ENCODE results near the gene C14orf132.
"Not testable (repeated sequence)": the region's sequence is repeated elsewhere in the genome, so short reads cannot be mapped to it uniquely, and the experiment has no call there.

The C14orf132 gene

GRCh38 chr14:96038920-96039632 is at the start of gene C14orf132:
Gene C14orf132 (plus strand): TSS chr14:96039362. CDS start chr14:96039501, 139 bp downstream.
- peak within 1 kb of the TSS; percentile 55 to 73 for H3K4me3 ChIP-seq (ENCODE audit: low read depth in 1 of 2, low read length in 2 of 2)
- H3K27ac ChIP-seq (ENCODE audit: low read depth, low read length), result no peak within 1 kb of the TSS
- no peaks in the 10 kb centered on the region for H3K36me3 ChIP-seq (ENCODE audit: control insufficient read depth in 1 of 2, insufficient read depth in 2 of 2, low read length in 2 of 2)
- H3K9me3 ChIP-seq (ENCODE audit: control insufficient read depth in 1 of 2, low read length in 2 of 2), result no peaks in the 10 kb centered on the region
- H3K4me1 ChIP-seq (ENCODE audit: control insufficient read depth in 1 of 2, insufficient read depth in 2 of 2, low read length in 2 of 2), result peaks cover 0 to 16% of the 10 kb centered on the region in 2 donors
- H3K9ac ChIP-seq (ENCODE audit: low read depth in 1 of 2, low read length in 2 of 2), result peak within 1 kb of the TSS; percentile 42 to 43
- H3K27me3 ChIP-seq (ENCODE audit: control insufficient read depth in 1 of 2, insufficient read depth in 2 of 2, low read length in 2 of 2), result peaks cover 33 to 37% of the 10 kb centered on the region in 2 donors

DNA sequence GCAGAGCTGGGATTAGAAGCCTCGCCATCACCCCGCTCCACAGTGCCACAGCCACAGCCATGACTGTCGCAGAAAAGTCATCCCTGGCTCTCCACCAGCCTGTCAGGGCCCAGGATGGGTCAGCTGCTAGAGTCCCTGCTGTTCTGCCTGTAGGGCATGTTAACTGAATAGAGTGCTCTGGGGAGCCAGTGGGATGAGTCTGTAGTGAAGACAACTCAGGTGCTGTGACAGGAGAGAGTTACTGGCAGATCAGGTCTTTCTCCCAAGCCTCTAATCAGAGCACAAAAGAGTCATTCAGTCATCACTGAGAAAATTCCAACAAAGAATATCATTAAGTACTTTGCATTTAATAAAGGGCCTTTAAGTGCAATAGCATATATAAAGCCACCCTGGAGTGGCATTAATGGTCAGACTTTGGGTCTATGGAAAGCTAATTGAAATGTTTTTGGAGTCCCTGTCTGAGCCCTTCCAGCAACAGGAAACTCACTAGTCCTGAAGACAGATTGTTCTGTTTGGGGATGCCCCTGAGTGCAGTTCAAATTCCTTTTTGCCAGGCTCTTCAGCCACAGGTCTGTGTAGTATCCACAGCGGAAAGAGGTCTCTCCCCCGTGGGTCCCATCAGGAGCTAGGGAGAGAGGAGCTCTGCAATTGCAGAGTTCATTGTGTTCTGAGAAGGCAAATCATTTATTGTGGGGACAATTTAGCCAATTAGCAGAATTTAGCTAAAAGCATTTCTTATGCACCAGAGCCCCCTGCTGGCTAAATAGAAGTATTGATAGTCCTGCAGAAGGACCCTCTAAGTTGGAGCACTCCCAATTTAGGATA is 45.2 kb upstream of the C14orf132 start:
- no peak overlapping the region for H3K9ac ChIP-seq (ENCODE audit: low read depth in 1 of 2, low read length in 2 of 2)
- H3K4me1 ChIP-seq (ENCODE audit: control insufficient read depth in 1 of 2, insufficient read depth in 2 of 2, low read length in 2 of 2), result no peaks in the 10 kb centered on the region
- peaks cover 7 to 13% of the 10 kb centered on the region in 2 donors for H3K9me3 ChIP-seq (ENCODE audit: control insufficient read depth in 1 of 2, low read length in 2 of 2)
- H3K36me3 ChIP-seq (ENCODE audit: control insufficient read depth in 1 of 2, insufficient read depth in 2 of 2, low read length in 2 of 2), result no peaks in the 10 kb centered on the region
- peaks cover 0 to 8% of the 10 kb centered on the region in 2 donors for H3K27me3 ChIP-seq (ENCODE audit: control insufficient read depth in 1 of 2, insufficient read depth in 2 of 2, low read length in 2 of 2)
- no peak overlapping the region for H3K4me3 ChIP-seq (ENCODE audit: low read depth in 1 of 2, low read length in 2 of 2)
- no peak overlapping the region for H3K27ac ChIP-seq (ENCODE audit: low read depth, low read length)

- Histone ChIP-seq H3K9me3 (ENCODE audit: control insufficient read depth in 1 of 2, low read length in 2 of 2) (peaks cover 7 to 13% of the 10 kb centered on the region in 2 donors), H3K36me3 (ENCODE audit: control insufficient read depth in 1 of 2, insufficient read depth in 2 of 2, low read length in 2 of 2) (no peaks in the 10 kb centered on the region), H3K4me1 (ENCODE audit: control insufficient read depth in 1 of 2, insufficient read depth in 2 of 2, low read length in 2 of 2) (no peaks in the 10 kb centered on the region), H3K9ac (ENCODE audit: low read depth in 1 of 2, low read length in 2 of 2) (no peak overlapping the region), H3K27me3 (ENCODE audit: control insufficient read depth in 1 of 2, insufficient read depth in 2 of 2, low read length in 2 of 2) (peaks cover 0 to 9% of the 10 kb centered on the region in 2 donors), H3K4me3 (ENCODE audit: low read depth in 1 of 2, low read length in 2 of 2) (no peak overlapping the region), H3K27ac (ENCODE audit: low read depth, low read length) (no peak overlapping the region)
Measured at GRCh38 chr14:95994593-95994928, 44.6 kb upstream of the C14orf132 start.

- Histone ChIP-seq H3K4me1 (ENCODE audit: control insufficient read depth in 1 of 2, insufficient read depth in 2 of 2, low read length in 2 of 2) (no peaks in the 10 kb centered on the region), H3K36me3 (ENCODE audit: control insufficient read depth in 1 of 2, insufficient read depth in 2 of 2, low read length in 2 of 2) (no peaks in the 10 kb centered on the region), H3K4me3 (ENCODE audit: low read depth in 1 of 2, low read length in 2 of 2) (no peak overlapping the region), H3K9me3 (ENCODE audit: control insufficient read depth in 1 of 2, low read length in 2 of 2) (no peaks in the 10 kb centered on the region), H3K9ac (ENCODE audit: low read depth in 1 of 2, low read length in 2 of 2) (no peak overlapping the region), H3K27ac (ENCODE audit: low read depth, low read length) (no peak overlapping the region), H3K27me3 (ENCODE audit: control insufficient read depth in 1 of 2, insufficient read depth in 2 of 2, low read length in 2 of 2) (peaks cover 0 to 16% of the 10 kb centered on the region in 2 donors)
Measured at GRCh38 chr14:95998656-95999055, 40.5 kb upstream of the C14orf132 start.

GRCh38 chr14:96001866-96002497 is 37.2 kb upstream of the C14orf132 start:
- Histone ChIP-seq H3K9me3 (ENCODE audit: control insufficient read depth in 1 of 2, low read length in 2 of 2) (no peaks in the 10 kb centered on the region), H3K4me3 (ENCODE audit: low read depth in 1 of 2, low read length in 2 of 2) (no peak overlapping the region)

DNA sequence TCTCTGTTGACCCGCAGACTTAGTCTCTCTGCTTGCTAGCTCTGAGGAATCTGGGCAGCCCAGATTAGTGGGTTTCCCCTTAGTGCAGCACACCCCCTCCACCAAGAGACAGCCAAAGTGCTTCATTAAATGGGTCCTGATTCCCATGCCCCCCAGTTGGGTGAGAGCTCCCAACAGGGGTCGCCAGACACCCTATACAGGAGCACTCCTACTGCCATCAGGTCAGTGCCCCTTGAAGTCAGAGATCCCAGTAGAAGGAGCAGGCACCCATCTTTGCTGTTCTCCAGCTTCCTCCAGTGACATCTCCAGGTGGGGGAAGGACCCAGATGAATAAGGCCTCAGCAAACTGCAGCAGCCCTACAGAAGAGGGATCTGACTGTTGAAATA is 36.7 kb upstream of the C14orf132 start:
- peaks cover 0 to 14% of the 10 kb centered on the region in 2 donors for H3K27me3 ChIP-seq (ENCODE audit: control insufficient read depth in 1 of 2, insufficient read depth in 2 of 2, low read length in 2 of 2)
- H3K9me3 ChIP-seq (ENCODE audit: control insufficient read depth in 1 of 2, low read length in 2 of 2), result no peaks in the 10 kb centered on the region
- H3K4me3 ChIP-seq (ENCODE audit: low read depth in 1 of 2, low read length in 2 of 2), result no peak overlapping the region
- H3K27ac ChIP-seq (ENCODE audit: low read depth, low read length), result no peak overlapping the region
- H3K9ac ChIP-seq (ENCODE audit: low read depth in 1 of 2, low read length in 2 of 2), result no peak overlapping the region
- H3K36me3 ChIP-seq (ENCODE audit: control insufficient read depth in 1 of 2, insufficient read depth in 2 of 2, low read length in 2 of 2), result no peaks in the 10 kb centered on the region
- H3K4me1 ChIP-seq (ENCODE audit: control insufficient read depth in 1 of 2, insufficient read depth in 2 of 2, low read length in 2 of 2), result no peaks in the 10 kb centered on the region

More at GRCh38 chr14:96001866-96002497, 37.2 kb upstream of the C14orf132 start:
- Histone ChIP-seq H3K9ac (ENCODE audit: low read depth in 1 of 2, low read length in 2 of 2) (no peak overlapping the region), H3K27ac (ENCODE audit: low read depth, low read length) (no peak overlapping the region), H3K27me3 (ENCODE audit: control insufficient read depth in 1 of 2, insufficient read depth in 2 of 2, low read length in 2 of 2) (peaks cover 0 to 14% of the 10 kb centered on the region in 2 donors), H3K36me3 (ENCODE audit: control insufficient read depth in 1 of 2, insufficient read depth in 2 of 2, low read length in 2 of 2) (no peaks in the 10 kb centered on the region), H3K4me1 (ENCODE audit: control insufficient read depth in 1 of 2, insufficient read depth in 2 of 2, low read length in 2 of 2) (no peaks in the 10 kb centered on the region)

GRCh38 chr14:96011131-96011530 is 28.0 kb upstream of the C14orf132 start:
- Histone ChIP-seq H3K27ac (ENCODE audit: low read depth, low read length) (no peak overlapping the region), H3K4me1 (ENCODE audit: control insufficient read depth in 1 of 2, insufficient read depth in 2 of 2, low read length in 2 of 2) (no peaks in the 10 kb centered on the region), H3K36me3 (ENCODE audit: control insufficient read depth in 1 of 2, insufficient read depth in 2 of 2, low read length in 2 of 2) (no peaks in the 10 kb centered on the region)

GRCh38 chr14:96011607-96012006 is 27.6 kb upstream of the C14orf132 start:
- Histone ChIP-seq H3K27me3 (ENCODE audit: control insufficient read depth in 1 of 2, insufficient read depth in 2 of 2, low read length in 2 of 2) (no peaks in the 10 kb centered on the region), H3K36me3 (ENCODE audit: control insufficient read depth in 1 of 2, insufficient read depth in 2 of 2, low read length in 2 of 2) (no peaks in the 10 kb centered on the region), H3K9me3 (ENCODE audit: control insufficient read depth in 1 of 2, low read length in 2 of 2) (peaks cover 11 to 12% of the 10 kb centered on the region in 2 donors), H3K4me3 (ENCODE audit: low read depth in 1 of 2, low read length in 2 of 2) (no peak overlapping the region), H3K4me1 (ENCODE audit: control insufficient read depth in 1 of 2, insufficient read depth in 2 of 2, low read length in 2 of 2) (no peaks in the 10 kb centered on the region), H3K27ac (ENCODE audit: low read depth, low read length) (no peak overlapping the region), H3K9ac (ENCODE audit: low read depth in 1 of 2, low read length in 2 of 2) (no peak overlapping the region)

More at GRCh38 chr14:96011131-96011530, 28.0 kb upstream of the C14orf132 start:
- Histone ChIP-seq H3K4me3 (ENCODE audit: low read depth in 1 of 2, low read length in 2 of 2) (no peak overlapping the region), H3K9ac (ENCODE audit: low read depth in 1 of 2, low read length in 2 of 2) (no peak overlapping the region), H3K9me3 (ENCODE audit: control insufficient read depth in 1 of 2, low read length in 2 of 2) (peaks cover 11 to 12% of the 10 kb centered on the region in 2 donors), H3K27me3 (ENCODE audit: control insufficient read depth in 1 of 2, insufficient read depth in 2 of 2, low read length in 2 of 2) (no peaks in the 10 kb centered on the region)

DNA sequence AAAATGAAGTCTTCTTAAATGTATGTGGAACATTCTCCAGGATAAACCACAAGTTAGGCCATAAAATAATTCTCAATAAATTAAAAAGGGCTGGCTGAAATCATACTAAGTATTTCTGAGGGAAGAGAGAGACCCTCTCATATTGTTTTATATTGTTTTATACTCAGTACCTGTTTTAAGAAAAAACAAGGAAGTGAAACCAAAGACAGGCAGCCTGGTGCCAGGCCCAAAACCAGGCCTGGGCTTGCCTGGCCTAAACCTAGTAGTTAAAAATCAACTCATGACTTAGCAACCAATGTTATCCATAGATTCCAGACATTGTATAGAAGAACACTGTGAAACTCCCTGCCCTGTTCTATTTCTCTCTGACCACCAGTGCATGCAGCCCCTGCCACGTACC is 26.4 kb upstream of the C14orf132 start:
- H3K9ac ChIP-seq (ENCODE audit: low read depth in 1 of 2, low read length in 2 of 2); H3K4me1 ChIP-seq (ENCODE audit: control insufficient read depth in 1 of 2, insufficient read depth in 2 of 2, low read length in 2 of 2); H3K4me3 ChIP-seq (ENCODE audit: low read depth in 1 of 2, low read length in 2 of 2); H3K27ac ChIP-seq (ENCODE audit: low read depth, low read length); H3K27me3 ChIP-seq (ENCODE audit: control insufficient read depth in 1 of 2, insufficient read depth in 2 of 2, low read length in 2 of 2); H3K36me3 ChIP-seq (ENCODE audit: control insufficient read depth in 1 of 2, insufficient read depth in 2 of 2, low read length in 2 of 2): not testable (repeated sequence)
- peaks cover 11 to 12% of the 10 kb centered on the region in 2 donors for H3K9me3 ChIP-seq (ENCODE audit: control insufficient read depth in 1 of 2, low read length in 2 of 2)

DNA sequence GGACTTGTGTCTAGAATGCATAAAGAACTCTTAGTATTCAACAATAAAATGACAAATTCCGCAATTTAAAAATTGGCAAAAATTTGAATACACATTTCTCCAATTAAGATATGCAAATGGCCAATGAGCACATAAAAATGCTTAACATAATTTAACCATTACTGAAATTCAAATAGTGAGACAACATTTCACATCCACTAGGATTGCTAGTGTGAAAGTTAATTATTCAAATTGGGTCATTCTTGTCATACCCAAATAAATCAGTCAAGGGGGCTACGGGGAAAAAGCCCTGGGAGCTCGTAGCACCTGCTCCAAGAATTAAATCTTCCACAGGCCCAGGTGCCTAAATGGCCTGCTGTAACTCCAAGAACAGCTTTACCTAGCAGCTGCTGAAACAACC is 25.0 kb upstream of the C14orf132 start:
- H3K9ac ChIP-seq (ENCODE audit: low read depth in 1 of 2, low read length in 2 of 2), result no peak overlapping the region
- H3K27ac ChIP-seq (ENCODE audit: low read depth, low read length), result no peak overlapping the region
- no peaks in the 10 kb centered on the region for H3K4me1 ChIP-seq (ENCODE audit: control insufficient read depth in 1 of 2, insufficient read depth in 2 of 2, low read length in 2 of 2)
- H3K36me3 ChIP-seq (ENCODE audit: control insufficient read depth in 1 of 2, insufficient read depth in 2 of 2, low read length in 2 of 2), result no peaks in the 10 kb centered on the region
- H3K27me3 ChIP-seq (ENCODE audit: control insufficient read depth in 1 of 2, insufficient read depth in 2 of 2, low read length in 2 of 2), result peaks cover 0 to 5% of the 10 kb centered on the region in 2 donors
- H3K4me3 ChIP-seq (ENCODE audit: low read depth in 1 of 2, low read length in 2 of 2), result no peak overlapping the region
- H3K9me3 ChIP-seq (ENCODE audit: control insufficient read depth in 1 of 2, low read length in 2 of 2), result peaks cover 11 to 12% of the 10 kb centered on the region in 2 donors
